OCI-LY1 (cell line): ENCODE data around the gene CAVIN4.

ENCODE experiments used
- CTCF ChIP-seq: fragments of 200-600 bp; sonication (generic), shearing (Covaris generic); IDR thresholded peaks from 2 replicates; pipeline ENCODE4 v1.5.1; 2017; ENCODE audit warnings: mild to moderate bottlenecking, antibody characterized with exemption, low read length, moderate library complexity, mixed read lengths
- EZH2 ChIP-seq: fragments of 200-600 bp; sonication (generic), shearing (Covaris generic); IDR thresholded peaks from 2 replicates; pipeline ENCODE4 v1.8.0; 2017; ENCODE audit warnings: borderline replicate concordance, mixed run types, mild to moderate bottlenecking, antibody characterized with exemption, low read length, moderate library complexity, mixed read lengths

GRCh38 chr9:100577776-100578448 is at the start of gene CAVIN4:
- TF ChIP-seq CTCF, result no peak
- TF ChIP-seq EZH2, result no peak
